Endothelial cell of umbilical vein (primary cell): Measurements from ENCODE around the gene CANT1.

Source experiments
- CTCF ChIP-seq, 2 donors: IDR thresholded peaks; 1 replicate in 1 of 2; 2 replicates in 1 of 2; pipeline ENCODE4 v1.5.1; 2011; ENCODE audit warnings: low read length in 2 of 2, mild to moderate bottlenecking in 2 of 2, moderate library complexity in 2 of 2, control low read depth in 1 of 2, inconsistent platforms in 1 of 2, low read depth in 1 of 2; ENCODE audit not compliant: insufficient read depth in 1 of 2; ENCODE audit errors: extremely low read depth in 1 of 2
- EZH2 ChIP-seq: IDR thresholded peaks from 2 replicates; pipeline ENCODE4 v1.6.1; 2012; ENCODE audit warnings: borderline replicate concordance, low read depth, mild to moderate bottlenecking, moderate library complexity, low read length, inconsistent platforms; ENCODE audit not compliant: severe bottlenecking
- MAX ChIP-seq: IDR thresholded peaks from 2 replicates; pipeline ENCODE4 v1.6.1; 2011; ENCODE audit not compliant: insufficient read depth, insufficient read length
- MYC ChIP-seq: IDR thresholded peaks from one replicate; pipeline ENCODE4 v1.6.1; 2011; ENCODE audit warnings: mild to moderate bottlenecking, low read depth, low read length
- POLR2A ChIP-seq: IDR thresholded peaks from 2 replicates; pipeline ENCODE4 v1.6.1; 2012; ENCODE audit warnings: low read depth, mild to moderate bottlenecking, control low read depth, low read length
- POLR2AphosphoS5 ChIP-seq: IDR thresholded peaks from 2 replicates; pipeline ENCODE4 v1.6.1; 2012; ENCODE audit warnings: low read depth, mild to moderate bottlenecking, control low read depth, low read length, moderate library complexity; ENCODE audit not compliant: insufficient read depth

GRCh38 chr17:78986649-78987328 is 22.8 kb downstream of the CANT1 start:
- TF ChIP-seq CTCF (IDR thresholded peaks at IDR 0.05; ENCODE audit: extremely low read depth in 1 of 2, insufficient read depth in 1 of 2, low read depth in 1 of 2, low read length in 2 of 2), result no peak
- TF ChIP-seq POLR2A, result peak; percentile 67
- peak; percentile 67 for TF ChIP-seq POLR2AphosphoS5
- no peak for TF ChIP-seq EZH2
- TF ChIP-seq MYC, result no peak
- no peak for TF ChIP-seq MAX
